Measurements from ENCODE around the gene CRACR2A. TPM values are rescaled to one million over a fixed set of nuclear protein-coding genes. Genes with fewer than 3 reads are reported as not detected.

CRACR2A gene
- total RNA-seq, 1 experiment from 2014 or later = 9.5 TPM

DNA sequence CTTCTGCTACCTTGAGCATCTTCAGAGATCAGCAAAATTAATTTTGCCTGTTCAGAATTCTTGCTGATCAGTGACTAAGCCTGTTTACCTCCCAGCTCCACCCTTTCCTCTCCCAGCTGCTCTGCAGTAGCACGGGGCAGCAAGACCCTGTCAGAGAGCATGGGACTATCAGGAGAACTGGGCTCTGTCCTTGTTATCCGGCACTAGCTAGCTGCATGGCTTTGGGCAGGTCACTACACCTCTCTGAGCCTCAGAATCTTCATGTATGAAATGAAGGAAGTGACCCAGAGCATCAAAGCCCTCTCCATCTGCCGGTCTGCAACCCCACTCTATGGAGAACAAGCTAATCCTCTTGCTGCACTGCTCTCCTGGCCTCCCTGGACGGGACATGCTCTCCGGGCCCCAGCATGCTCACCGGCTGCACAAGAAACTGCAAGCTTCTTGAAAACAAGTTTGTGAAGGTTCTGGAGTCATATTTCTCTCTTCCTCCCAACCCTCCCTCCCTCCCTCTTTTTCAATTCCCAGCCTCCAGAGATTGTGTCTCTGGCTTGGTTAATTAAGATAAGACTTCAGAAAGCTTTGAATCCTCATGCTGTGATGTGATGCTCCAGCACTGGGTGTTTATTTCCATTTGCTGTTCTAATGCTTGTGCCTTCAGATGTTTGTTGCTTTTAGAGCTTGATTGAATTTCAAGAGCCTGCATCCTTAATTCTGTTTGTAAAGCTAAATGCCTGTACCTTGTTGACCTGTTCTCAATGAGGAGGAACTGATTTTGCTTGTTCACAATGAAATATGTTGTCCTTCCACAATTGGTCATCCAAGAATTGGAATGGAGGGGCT is 101.1 kb downstream of the CRACR2A start:
- H3K36me3 ChIP-seq = peaks cover 5% of the 10 kb centered on the region; the same call in 1 of the 2 replicates
- H3K4me3 ChIP-seq = no peak overlapping the region
- no peaks in the 10 kb centered on the region for H3K27me3 ChIP-seq
- no peak for DNase-seq
- H3K9me3 ChIP-seq = no peaks in the 10 kb centered on the region

DNA sequence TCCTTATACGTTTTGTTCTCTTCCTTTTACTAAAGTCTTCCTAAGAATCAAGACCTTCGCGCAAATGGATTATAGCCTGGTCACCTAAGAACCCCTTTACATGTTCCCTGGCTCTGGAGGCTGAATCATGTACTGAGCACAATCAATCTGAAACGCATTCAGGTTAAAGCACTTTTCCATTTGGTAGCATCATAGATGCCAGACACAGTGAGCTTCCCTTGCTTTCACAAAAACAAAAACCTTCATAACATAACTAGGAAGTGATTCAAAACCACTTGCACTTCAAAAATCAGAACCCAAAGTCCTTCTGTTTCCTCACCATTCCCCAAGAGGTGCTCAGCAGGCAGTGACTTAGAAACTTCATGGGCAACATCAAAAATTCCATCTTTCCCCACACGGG is 105.4 kb downstream of the CRACR2A start:
- no peaks in the 10 kb centered on the region for H3K36me3 ChIP-seq
- H3K4me3 ChIP-seq = no peak overlapping the region
- no peaks in the 10 kb centered on the region for H3K27me3 ChIP-seq
- no peak for DNase-seq
- no peaks in the 10 kb centered on the region for H3K9me3 ChIP-seq

DNA sequence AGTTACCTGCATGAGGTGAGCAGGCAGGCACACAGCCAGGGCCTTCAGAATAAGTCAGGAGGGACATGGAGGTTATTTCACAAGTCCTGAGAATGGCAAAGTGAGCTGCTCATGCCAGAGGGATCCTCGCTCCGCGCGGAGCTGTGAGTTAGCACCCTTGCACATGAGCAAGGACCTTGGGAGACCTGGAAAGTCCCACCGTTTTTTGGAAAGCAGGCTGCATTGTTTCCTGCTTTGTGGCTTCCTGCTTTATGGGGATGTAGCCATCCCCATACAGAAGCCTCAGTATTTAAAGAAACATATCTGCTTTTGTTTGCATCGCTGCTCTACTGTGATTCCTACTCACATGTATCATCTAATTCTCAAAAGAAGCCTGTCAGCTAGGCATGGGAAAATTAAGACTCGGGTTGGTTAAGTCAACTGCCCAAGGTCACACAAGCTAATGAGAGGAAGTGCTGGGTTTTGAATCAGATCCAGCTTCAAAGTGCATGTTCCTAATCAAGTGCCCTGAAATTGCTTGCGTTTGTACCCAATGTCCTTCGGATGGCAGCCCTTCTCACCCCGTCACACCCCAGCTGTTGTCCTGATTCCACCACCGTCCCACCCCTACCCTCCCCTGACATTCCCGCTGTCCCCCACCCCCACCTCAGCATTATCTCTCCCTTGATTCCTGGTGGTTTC is 106.2 kb downstream of the CRACR2A start:
- no peaks in the 10 kb centered on the region for H3K36me3 ChIP-seq
- H3K9me3 ChIP-seq = no peaks in the 10 kb centered on the region
- no peak overlapping the region for H3K4me3 ChIP-seq
- no peaks in the 10 kb centered on the region for H3K27me3 ChIP-seq
- no peak for DNase-seq

DNA sequence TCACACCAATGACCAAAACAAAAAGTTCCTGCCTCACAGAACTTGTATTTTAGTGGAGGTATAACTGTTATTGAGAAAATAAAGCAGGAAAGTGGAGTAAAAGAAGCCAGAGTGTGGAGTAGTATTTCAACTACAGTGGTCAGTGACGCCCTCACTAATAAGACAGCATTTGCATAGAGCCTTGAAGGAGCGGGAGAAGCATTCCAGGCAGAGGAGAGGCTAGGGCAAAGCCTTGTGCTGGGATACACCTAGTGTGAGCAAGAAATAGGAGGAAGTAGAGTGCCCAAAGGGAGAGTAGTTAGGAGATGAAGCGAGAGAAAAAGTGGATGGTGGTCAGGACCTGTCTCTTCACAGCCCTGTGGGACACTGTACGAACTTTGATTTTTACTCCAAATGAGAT is 107.8 kb downstream of the CRACR2A start:
- H3K36me3 ChIP-seq = no peaks in the 10 kb centered on the region
- no peaks in the 10 kb centered on the region for H3K27me3 ChIP-seq
- no peaks in the 10 kb centered on the region for H3K9me3 ChIP-seq
- no peak for DNase-seq
- H3K4me3 ChIP-seq = no peak overlapping the region

DNA sequence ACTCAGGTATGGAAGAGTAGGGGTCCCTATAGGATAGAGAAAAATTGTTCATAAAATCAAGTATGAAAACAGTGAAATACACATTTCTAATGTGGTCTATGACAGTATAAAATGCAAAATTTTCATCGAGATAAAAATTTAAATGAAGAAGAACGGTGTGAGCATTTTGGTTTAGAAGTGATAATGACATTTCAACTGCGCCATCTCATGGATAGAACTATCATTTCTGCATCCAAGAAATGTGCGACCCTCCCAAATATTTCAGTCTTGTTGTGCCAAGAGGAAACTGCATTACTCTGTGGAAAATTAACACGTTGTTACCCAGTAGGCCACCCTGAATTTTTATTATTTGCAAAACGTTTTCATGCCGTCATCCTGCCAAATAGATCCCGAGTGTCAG is 108.8 kb downstream of the CRACR2A start:
- Histone ChIP-seq H3K36me3 (no peaks in the 10 kb centered on the region), H3K4me3 (no peak overlapping the region), H3K9me3 (no peaks in the 10 kb centered on the region), H3K27me3 (no peaks in the 10 kb centered on the region)
- no peak for DNase-seq

DNA sequence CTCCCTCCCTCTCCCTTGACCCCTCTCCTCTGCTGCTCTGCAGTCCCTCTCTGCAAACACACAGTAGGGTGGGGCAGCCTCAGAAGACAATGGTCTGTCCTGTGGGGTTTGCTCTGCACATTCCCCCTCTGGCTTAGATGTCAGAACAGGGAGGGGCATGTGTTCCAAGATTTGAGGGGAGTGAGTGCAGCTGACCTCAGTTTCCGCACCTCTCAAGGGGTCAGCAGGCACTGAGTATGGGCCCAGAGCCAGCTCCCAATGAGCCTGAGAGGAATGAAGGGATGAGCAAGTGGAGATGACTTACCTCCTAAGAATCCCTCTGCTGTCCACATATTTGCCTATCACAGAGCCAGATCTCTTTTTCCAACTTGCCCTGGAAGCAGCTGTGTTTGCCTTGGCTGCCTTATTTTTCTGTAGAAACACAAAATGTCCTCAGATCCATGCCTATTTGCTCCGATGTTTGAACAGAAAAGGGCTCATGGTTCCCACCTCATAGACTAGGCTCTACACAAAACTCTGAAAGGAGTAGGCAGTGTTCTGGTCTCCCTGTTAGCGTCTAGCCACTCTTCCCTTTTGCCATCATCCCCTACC is 111.4 kb downstream of the CRACR2A start:
- peak; percentile 31 for DNase-seq
- no peaks in the 10 kb centered on the region for H3K27me3 ChIP-seq
- H3K4me3 ChIP-seq = no peak overlapping the region
- no peaks in the 10 kb centered on the region for H3K9me3 ChIP-seq
- H3K36me3 ChIP-seq = no peaks in the 10 kb centered on the region

DNA sequence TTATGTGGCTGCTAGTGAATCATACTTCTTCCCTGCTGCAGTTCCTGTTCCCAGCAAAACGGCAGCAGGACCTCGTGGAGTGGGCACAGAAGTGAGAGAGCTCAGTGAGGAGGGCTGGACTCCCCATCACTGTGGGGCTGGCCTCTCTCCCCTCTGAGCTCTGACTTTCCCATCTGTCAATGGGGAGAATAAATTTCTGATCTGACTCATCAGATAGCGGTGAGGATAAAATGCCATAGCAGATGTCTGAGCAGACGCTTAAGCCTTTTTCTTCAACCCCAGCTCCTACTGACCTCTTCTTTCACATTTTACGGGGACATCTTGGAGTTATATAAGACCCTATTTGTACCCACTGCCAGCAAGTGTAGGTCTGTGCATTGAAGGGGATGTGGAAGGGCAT is 116.6 kb downstream of the CRACR2A start:
- H3K4me3 ChIP-seq = no peak overlapping the region
- no peaks in the 10 kb centered on the region for H3K36me3 ChIP-seq
- no peak for DNase-seq
- no peaks in the 10 kb centered on the region for H3K27me3 ChIP-seq
- no peaks in the 10 kb centered on the region for H3K9me3 ChIP-seq

DNA sequence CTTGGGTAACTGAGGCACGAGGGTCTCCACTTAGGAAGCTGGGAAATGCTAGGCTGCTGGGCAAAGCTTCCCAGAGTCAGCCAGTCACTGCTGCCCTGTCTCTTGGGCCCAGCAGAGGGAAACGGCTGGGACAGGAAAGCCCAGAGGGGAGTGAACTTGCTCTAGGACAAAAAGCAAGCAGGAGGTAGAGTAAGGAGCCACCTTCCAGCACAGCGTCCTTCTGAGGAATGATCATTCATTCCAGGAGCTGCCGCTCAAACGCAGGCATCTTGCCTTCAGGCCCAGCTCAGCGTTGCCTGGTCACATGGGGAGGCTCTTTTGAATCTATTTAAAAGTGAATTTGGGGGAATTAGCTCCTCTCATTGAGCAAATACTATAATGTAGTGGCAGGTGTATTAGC is 118.6 kb downstream of the CRACR2A start:
- no peaks in the 10 kb centered on the region for H3K9me3 ChIP-seq
- H3K36me3 ChIP-seq = no peaks in the 10 kb centered on the region
- DNase-seq = no peak

DNA sequence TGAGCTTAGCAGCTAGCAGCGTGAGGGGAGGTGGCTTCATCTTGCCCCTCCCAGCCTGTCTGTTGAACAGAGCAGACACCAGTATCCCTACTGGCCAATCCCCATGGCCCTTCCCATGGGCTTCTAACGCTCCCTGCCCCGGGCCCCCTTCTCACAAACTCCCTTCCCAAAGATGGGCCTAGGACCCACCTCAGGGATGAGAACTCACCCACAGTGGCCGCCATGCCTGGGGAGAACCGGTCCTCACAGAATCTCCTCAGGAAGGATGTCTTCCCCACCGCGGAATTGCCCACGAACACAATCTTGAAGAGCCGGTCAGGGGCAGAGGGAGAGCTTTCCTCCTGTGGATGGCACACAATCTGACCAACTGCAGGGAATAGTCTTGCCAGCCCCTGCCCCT is 119.5 kb downstream of the CRACR2A start:
- Histone ChIP-seq H3K4me3 (no peak overlapping the region), H3K36me3 (no peaks in the 10 kb centered on the region), H3K27me3 (no peaks in the 10 kb centered on the region), H3K9me3 (no peaks in the 10 kb centered on the region)
- no peak for DNase-seq

More for the DNA sequence above, 118.6 kb downstream of the CRACR2A start:
- Histone ChIP-seq H3K27me3 (no peaks in the 10 kb centered on the region), H3K4me3 (no peak overlapping the region)

DNA sequence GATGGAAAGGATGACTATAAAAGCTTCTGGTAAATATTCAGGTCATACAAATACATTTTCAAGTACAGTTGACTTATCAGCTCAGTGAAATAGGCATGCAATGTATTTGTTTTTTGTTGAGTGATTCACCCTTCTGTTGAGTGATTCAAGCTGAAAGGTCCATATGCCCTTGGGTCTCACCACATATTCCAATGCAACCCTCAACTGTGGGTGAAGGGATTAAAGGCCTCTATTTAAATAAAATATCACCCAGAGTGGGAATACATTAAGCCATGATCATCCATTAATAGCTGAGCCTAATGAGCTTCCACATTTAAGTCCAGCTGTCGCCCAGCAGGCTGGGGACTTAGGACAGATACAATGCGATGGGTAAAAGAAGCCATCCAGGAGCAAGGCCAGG is 120.2 kb downstream of the CRACR2A start:
- Histone ChIP-seq H3K4me3 (no peak overlapping the region), H3K36me3 (no peaks in the 10 kb centered on the region), H3K9me3 (no peaks in the 10 kb centered on the region), H3K27me3 (no peaks in the 10 kb centered on the region)
- no peak for DNase-seq

DNA sequence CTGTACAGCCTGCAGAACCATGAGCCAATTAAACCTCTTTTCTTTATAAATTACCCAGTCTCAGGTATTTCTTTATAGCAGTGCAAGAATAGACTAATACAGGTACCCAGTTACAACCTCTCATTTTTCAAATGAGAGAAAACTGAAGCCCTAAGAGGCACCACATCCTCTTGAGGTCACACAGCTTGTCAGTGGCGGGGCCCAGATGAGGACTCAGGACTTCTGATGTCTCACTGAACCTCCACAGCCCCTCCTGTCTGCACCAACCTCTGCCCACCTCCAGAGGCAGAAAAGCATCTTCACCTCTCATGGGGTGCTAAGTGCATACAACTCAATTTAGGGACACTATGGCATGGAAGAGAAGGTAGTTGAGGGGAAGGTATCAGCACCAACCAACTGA is 120.7 kb downstream of the CRACR2A start:
- Histone ChIP-seq H3K9me3 (no peaks in the 10 kb centered on the region), H3K36me3 (no peaks in the 10 kb centered on the region), H3K4me3 (no peak overlapping the region), H3K27me3 (no peaks in the 10 kb centered on the region)
- no peak for DNase-seq

DNA sequence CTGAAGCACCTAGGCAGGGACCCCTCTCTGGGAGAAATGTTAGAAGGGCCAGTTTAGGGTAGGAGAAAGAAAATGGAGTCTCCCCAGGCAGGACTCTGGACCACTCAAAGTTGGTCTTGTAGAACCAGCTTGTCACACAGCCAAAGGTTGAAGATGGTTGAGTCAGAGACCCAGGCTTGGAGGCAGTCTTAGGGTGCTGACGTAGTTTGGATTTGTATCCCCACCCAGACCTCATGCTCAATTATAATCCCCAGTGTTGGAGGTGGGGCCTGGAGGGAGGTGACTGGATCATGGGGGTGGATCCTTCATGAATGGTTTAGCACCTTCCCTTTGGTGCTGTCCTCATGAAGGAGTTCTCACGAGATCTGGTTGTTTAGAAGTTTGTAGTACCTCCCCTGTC is 121.2 kb downstream of the CRACR2A start:
- no peak overlapping the region for H3K4me3 ChIP-seq
- H3K36me3 ChIP-seq = no peaks in the 10 kb centered on the region
- H3K9me3 ChIP-seq = no peaks in the 10 kb centered on the region
- H3K27me3 ChIP-seq = no peaks in the 10 kb centered on the region
- DNase-seq = no peak

DNA sequence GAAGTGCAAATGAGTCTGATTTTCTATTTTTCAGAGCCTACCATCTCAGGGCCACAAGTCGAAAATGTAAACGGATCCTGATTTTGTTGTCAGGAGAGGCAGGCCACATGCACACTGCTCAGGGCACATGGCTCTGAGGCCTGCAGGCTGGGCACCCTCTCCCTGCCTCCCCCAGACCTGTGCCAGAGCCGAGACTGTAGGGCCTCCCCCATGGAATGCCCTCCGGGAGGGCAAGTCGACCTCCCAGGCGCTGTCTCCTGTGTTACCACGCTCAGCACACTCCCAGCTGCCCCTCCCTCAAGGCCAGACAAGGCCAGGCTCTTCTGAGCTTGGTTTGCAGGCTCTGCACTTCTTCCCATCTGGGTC is 121.7 kb downstream of the CRACR2A start:
- H3K9me3 ChIP-seq = no peaks in the 10 kb centered on the region
- no peak for DNase-seq
- H3K36me3 ChIP-seq = no peaks in the 10 kb centered on the region

DNA sequence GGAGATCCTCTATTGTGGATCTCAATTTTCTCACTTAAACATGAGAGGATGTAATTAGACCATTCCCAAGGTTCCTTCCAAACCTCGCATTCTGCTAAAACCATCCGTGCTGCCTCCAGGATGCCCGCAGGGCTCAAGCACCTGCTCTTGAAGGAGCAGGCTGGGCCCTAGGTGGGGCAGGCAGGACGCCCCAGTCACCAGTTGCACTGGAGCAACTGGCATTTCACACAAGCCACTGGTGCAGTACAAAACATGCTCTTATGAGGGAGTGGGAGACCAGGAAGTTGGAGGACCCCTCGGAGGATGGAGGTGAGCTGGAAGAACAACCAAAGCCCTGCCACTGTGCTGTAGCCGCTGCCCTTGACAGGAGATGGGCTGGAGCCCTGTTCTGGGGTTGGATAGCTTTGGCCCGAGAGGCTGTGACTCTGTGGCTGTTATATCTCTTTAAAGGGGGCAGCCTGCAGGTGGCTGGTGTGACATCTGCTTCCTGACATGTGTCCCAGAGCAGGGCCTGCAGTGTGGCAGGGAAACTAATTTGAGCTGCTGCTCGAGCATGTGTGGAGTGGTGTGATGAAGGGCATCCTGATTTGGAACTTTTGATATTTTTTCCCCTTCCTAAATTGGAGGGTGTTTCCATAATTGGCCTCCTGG is 122.2 kb downstream of the CRACR2A start:
- Histone ChIP-seq H3K4me3 (no peak overlapping the region), H3K9me3 (no peaks in the 10 kb centered on the region), H3K36me3 (no peaks in the 10 kb centered on the region), H3K27me3 (no peaks in the 10 kb centered on the region)
- no peak for DNase-seq

More for the DNA sequence above, 121.7 kb downstream of the CRACR2A start:
- Histone ChIP-seq H3K4me3 (no peak overlapping the region), H3K27me3 (no peaks in the 10 kb centered on the region)

DNA sequence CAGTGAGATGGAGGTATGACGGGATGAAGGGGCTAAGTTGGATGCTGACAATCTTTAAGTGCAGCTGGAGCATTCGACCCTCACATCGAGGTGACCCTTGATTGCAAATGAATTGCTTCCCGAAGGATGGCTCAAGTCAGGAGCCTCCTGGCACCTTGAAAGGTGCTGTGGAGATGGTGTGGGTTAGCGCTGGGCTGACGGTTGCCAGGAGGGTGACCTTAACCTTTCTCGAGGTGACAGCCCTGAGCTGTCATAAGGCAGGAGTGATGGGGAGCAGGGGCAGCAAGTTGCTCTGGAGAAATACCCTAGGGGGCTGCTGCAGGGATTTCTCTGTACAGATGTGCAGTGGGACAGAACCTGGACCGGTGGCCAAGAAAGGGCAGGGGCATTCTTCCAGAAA is 122.8 kb downstream of the CRACR2A start:
- no peak for DNase-seq
- Histone ChIP-seq H3K27me3 (no peaks in the 10 kb centered on the region), H3K36me3 (no peaks in the 10 kb centered on the region), H3K4me3 (no peak overlapping the region), H3K9me3 (no peaks in the 10 kb centered on the region)

DNA sequence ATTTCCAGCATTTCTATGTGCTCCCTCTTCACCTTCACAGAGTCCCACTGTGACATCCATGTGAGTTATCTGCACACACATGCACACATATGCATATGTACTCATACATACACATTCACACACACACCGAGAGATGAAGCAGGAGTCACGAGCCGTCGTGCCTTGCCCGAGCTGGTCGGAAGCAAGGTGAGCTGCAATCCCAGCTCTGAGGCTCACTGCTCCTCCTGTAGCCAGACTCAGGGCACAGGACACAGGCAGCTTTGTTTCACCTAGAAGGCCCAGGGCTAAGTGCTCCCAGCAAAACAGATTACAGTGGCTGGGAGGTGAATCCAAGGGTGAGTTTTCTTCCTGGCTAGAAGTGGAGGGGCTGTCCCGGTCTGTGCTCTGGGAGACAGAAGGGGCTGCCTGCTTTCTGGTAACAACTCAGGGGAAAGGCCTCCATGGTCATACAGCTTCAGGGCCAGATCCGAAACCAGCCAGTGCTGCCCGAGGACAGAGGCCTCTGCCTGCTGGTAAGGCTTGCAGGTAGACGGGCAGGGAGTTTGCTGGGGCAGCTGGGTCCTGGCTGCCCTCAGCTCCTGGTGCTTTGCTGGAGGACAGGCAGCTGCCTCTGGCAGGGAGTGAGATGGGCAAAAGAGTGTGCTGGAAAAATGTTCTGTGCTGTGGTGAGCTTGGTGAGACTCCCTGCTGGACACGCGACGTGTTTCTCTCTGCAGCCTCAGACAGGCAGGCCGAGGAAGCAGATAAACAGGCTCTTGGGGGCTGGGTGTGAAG is 123.7 kb downstream of the CRACR2A start:
- no peaks in the 10 kb centered on the region for H3K9me3 ChIP-seq
- no peaks in the 10 kb centered on the region for H3K36me3 ChIP-seq
- no peaks in the 10 kb centered on the region for H3K27me3 ChIP-seq
- DNase-seq = no peak
- no peak overlapping the region for H3K4me3 ChIP-seq

DNA sequence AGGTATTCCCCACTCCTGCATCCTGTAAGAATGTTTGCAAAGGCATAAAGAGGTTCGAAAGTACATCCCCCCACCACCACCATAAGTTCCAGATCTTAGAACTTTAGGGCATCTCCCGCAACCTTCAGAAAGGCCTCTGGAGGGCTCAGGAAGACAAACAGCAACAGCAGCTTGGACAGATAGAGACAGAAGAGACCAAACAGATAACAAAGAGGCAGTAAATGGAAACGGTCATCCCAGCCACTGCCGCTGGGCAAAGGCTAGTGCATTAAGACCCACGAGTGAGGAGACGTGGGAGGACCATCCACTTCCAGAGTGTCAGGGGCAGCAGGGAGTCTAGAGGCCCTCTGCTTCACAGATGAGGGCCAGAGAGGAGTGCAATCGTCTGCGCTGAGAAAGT is 124.3 kb downstream of the CRACR2A start:
- H3K4me3 ChIP-seq = no peak overlapping the region

More for the DNA sequence above, 124.3 kb downstream of the CRACR2A start:
- no peak for DNase-seq
- Histone ChIP-seq H3K9me3 (no peaks in the 10 kb centered on the region), H3K36me3 (no peaks in the 10 kb centered on the region), H3K27me3 (no peaks in the 10 kb centered on the region)
